ENCODE results near the gene CFAP58.
A peak's percentile ranks its signal among the peaks of the same experiment; 100 is the strongest.

The CFAP58 gene

DNA sequence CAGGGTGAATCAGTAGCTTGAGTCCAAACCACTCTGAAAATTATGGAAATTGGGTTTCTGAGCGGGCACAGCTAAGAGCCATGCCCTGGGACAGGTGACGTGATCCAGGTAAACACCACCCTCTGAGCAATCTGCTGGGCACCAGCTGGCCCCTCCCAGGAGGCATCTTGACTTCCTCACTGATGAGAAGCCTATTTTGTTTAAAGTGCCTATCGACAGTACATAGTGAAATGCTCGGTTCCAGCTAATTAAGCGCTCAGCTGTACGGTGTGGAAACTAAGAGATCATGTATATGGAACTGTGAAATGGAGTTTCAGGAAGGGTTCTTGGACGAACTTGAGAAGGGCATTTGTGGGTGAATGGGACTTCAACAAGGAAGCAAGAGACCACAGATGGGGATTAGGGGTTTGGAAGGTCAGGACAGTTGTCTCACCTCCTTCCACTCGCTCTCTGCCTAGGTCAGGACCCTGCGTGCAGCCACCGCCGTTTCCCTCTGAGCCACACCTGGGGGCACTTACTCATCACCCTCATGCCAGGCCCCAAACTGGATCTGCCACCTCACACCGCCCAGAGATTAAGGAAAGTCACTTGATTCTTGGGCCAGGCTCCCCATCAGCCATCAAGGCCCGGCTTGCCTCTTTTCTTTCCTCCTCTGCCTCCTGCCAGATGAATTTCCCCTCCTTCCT, 18.5 kb upstream of the CFAP58 start:
- peak; percentile 26 to 29 for DNase-seq

- DNase-seq, result peak; percentile 25 to 30
Observed at GRCh38 chr10:104336821-104337467, 16.7 kb upstream of the CFAP58 start.

- DNase-seq, result no peak
Observed at GRCh38 chr10:104337521-104337984, 16.1 kb upstream of the CFAP58 start.

DNA sequence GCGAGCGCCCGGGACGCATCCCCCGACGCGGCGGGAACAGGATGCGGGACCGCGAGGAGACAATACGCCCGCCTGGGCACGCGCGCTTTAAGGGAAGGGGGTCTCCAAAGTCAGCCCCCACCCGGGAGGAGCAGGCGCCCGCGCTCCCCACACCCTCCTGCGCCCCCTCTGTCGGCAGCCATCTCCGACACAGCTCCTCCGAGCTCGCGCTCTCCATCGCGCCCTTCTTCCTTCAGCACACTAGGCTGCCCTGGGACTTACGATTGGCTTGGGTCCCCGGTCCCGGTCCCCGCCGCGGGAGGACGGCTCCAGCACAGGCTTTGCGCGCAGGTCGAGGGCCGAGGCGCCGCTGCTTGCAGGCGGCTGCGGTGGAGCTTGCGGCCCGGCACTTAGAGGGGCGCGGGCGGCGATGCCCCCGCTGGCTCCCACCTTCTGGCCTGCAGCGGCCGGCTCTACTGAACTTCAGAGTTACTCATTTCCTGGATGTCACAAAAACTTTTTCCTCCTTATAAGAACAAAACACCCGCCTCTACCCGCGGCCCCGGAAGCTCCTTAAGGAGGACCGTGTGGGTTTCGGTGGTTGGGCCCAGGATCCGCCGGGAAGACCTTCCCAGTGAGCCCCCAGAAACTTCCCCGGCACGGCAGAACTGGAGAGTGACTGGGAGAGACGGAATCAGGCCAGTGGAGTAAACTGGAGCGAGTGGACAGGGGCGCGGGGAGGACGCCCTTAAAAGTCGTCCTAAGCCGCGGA, 15.5 kb upstream of the CFAP58 start, which contains the start of gene ITPRIP:
Gene ITPRIP (minus strand): TSS at position 481 of the 751 bp plus-strand sequence. CDS start 22,414 bp downstream, outside the sequence.
- peak; percentile 86 for DNase-seq

GRCh38 chr10:104339469-104340110, 14.0 kb upstream of the CFAP58 start:
- peak in 1 of 2 experiments; percentile 17 for DNase-seq

GRCh38 chr10:104340111-104340526, 13.5 kb upstream of the CFAP58 start:
- no peak for DNase-seq

DNA sequence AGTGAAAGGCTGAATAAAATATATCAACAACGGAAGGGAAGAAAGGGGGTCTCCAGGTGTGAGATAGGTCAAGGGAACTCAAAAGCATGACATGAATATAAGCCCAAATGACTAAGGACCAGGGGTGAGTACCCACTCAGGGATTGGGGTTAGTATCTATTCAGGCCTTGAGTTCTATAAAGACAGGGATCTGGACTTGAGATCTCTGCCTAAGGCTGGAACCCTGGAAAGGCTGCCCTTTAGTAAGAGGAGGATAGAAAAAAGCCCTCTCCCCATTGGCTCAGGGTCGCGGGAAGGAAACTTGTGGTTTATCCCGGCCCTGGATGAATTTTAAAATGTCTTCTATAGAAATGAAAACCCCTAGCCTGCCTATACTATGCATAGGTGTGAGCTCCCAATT, 13.0 kb upstream of the CFAP58 start:
- no peak for DNase-seq

GRCh38 chr10:104342941-104343411, 10.7 kb upstream of the CFAP58 start:
- DNase-seq, result no peak

DNA sequence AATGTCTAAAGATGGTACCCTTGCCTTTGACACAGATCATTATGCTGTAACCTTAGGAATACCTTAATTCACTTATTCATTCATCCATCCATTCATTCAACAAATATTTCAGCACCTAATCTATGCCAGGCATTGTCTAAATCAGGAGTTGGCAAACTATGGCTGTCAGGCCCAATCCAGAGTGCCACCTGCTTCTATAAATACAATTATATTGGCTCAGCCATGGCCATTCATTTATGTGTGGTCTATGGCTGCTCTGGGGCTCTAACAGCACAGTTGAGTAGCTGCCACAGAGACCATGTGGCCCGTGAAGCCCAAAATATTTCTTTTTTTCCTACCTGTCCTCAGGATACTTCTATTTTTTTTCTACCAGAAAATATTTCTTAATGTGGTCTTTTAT, 9.4 kb upstream of the CFAP58 start:
- no peak for DNase-seq

GRCh38 chr10:104345515-104345914, 8.1 kb upstream of the CFAP58 start:
- DNase-seq, result no peak

DNA sequence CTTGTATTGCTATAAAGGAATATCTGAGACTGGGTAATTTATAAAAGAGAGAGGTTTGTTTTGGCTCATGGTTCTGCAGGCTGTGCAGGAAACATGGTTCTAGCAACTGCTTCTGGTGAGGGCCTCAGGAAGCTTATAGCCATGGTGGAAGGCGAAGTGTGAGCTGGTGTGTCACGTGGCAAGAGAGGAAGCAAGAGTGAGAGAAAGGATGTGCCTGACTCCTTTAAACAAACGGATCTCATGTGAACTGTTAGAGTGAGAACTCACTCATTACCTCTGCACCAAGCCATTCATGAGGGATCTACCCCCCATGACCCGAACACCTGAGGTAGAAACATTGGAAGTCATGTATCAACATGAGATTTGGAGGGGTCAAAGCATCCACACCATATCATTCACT, 7.7 kb upstream of the CFAP58 start:
- DNase-seq, result peak in 1 of 2 experiments; percentile 19

DNA sequence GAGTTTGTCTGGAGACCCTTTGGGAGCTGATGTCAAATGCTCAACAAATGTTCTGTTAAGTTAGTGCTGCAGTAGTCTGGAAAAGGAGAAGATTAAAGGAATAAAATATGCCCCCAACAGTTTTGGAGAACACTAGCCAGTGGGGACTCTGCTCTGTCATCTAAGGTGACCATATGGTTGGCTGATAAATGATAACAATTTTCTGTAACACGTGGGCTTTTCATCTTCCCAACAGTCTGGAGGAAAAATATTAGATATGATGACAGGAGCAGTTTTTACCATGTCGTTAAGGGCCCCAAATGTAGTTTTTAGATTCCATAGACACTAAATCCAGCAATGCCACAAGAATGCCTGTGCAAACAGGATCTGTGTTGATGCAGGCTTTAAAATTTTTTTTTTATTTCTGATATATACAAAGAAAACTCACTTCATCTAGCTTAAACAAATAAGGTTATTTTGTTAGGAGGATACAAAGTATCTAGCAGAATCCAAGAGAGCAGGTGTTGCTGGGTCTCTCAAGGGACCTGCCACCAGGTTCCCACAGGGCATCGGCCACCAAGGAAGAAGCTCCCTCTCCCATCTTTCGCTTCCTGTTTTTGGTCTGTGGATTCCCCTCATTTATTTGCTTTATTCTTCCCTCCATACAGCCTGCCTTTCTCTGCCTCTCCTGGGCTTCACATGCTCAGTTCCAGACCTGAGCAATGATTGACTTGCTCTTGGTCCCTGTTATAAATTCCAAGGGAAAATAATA, 6.2 kb upstream of the CFAP58 start:
- DNase-seq, result no peak

GRCh38 chr10:104348601-104349000, 5.0 kb upstream of the CFAP58 start:
- DNase-seq, result no peak

DNA sequence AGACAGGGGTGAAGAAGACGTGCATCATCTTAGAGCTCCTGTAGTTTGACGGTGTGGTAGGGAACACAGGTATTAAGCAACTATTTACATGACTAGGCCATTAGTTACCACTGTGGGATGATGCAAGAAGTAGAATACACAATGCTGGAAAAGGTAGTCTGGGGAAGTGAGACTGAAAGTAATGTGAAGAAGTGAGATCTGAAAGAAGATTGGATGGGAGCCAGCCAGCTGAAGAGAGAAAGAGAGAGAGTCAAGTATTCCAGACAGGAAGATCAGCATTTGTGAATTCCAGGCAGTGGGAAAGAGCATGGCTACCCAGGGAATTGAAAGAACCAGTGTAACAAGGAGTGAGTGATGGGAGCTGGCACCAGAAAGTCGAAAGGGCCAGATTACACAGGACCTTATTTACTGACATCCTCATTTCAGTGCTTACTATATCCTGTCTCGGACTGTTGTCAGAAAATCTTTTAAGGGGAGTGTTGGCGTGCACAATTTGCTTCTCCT, 4.0 kb upstream of the CFAP58 start:
- DNase-seq, result no peak

GRCh38 chr10:104350127-104350635, 3.5 kb upstream of the CFAP58 start:
- no peak for DNase-seq

DNA sequence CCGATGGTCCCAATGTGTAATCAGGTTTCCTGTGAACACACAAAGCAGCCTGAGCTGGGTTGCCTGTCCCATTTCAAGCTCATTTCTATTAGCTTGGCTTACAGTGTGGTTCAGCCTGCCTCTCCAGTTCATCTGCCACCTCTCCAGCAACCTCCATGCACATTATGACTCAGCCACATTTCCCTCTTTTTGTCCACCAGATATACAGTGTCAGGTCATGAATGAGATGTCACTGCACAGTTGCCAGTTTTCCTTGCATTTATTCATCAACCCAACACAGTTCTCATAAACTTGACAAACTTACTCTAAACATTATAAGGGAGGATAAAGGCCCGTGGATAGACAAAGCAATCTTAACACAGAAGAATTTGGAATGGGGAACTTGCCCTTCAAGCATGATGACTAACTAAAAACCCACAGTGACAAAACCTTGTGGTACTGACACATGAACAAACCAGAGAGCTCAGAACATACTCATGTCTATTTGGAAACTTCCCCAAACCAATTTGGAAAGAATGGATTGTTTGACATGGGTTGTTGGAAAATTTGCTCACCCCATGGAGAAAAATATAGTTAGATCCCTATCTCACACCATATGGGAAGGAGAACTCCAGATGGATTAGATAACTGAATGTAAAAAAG, 2.5 kb upstream of the CFAP58 start:
- DNase-seq, result no peak

DNA sequence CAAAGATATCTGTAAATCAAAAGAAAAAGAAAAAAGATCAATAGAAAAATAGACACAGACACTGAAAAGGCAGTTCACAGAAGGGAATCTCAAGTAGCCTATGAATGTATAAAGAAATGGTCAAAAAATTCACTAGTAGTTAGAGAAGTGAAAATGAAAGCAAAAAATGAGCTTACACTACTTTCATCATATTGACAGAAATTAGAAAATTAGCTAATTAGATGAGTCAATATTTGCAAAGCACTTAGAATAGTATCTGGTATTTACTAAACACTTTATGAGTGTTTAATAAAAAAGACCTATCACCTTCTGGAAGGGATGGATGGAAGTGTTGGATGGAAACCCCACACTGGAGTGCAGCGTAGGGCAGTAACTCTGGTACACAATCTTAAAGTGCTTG, 1.7 kb upstream of the CFAP58 start:
- DNase-seq, result no peak

- no peak for DNase-seq
Observed at GRCh38 chr10:104359811-104360210, 6.2 kb downstream of the CFAP58 start.

GRCh38 chr10:104367904-104368303, 14.3 kb downstream of the CFAP58 start:
- DNase-seq, result no peak

GRCh38 chr10:104368381-104368780, 14.7 kb downstream of the CFAP58 start:
- DNase-seq, result no peak

DNA sequence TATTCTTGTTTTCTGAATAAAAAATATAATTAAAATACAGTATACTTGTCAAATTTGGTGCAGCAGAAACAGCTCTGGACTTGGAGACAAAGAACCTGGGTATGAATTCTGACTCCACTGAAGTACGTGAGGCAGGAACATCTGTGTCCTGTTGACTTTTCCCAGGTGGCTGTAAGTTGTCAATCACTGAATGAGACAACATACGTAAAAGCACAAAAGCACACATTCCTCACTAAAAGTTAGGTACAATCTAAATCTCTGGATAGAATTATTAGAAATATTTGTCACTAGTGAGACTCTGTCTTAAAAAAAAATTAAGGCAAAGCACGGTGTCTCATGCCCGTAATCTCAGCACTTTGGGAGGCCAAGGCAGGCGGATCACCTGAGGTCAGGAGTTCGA, 18.1 kb downstream of the CFAP58 start:
- DNase-seq, result no peak
